Measurements from ENCODE around the gene LRRC7.

- no peak for TF ChIP-seq CTCF (IDR thresholded peaks at IDR 0.05; ENCODE audit: poor library complexity)
- no peak for TF ChIP-seq EZH2 (IDR thresholded peaks at IDR 0.05; ENCODE audit: borderline replicate concordance)
These were observed 489.8 kb downstream of the LRRC7 start for GRCh38 chr1:70057500-70057899.
